ENCODE data around the gene LMX1A.

The LMX1A gene

DNA sequence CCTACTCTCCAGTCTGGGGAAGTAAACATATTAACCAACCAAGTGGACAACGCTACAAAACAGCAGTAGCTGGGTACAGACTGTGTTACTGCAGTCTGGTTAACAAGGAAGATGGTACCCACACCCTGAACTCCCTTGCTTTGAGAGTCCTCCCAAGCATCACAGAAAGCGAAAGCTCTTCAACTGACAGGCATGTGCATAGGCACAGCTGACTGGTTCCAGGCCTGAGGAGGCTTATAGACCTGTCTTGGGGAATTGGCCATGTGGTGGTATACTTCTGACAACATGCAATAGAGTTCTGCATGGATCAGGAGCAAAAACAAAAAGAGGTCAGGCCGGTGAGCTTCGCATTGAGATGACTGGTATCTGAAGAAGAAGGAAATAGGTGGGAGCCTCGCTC lies 17.4 kb downstream of the LMX1A start:
- Histone ChIP-seq H3K9me3 (ENCODE audit: insufficient read depth, low read depth, low read length) (no peaks in the 10 kb centered on the region), H2AFZ (ENCODE audit: low read length) (no peak overlapping the region), H3K79me2 (ENCODE audit: insufficient read depth, low read length) (no peaks in the 10 kb centered on the region), H3K4me3 (ENCODE audit: low read length, poor library complexity, severe bottlenecking) (no peak overlapping the region), H3K9ac (ENCODE audit: low read depth, low read length, poor library complexity, severe bottlenecking) (no peak overlapping the region), H3K4me1 (ENCODE audit: insufficient read depth, low read length, poor library complexity, severe bottlenecking) (no peaks in the 10 kb centered on the region), H3K27me3 (ENCODE audit: insufficient read depth, low read length, poor library complexity, severe bottlenecking) (no peaks in the 10 kb centered on the region), H3F3A (ENCODE audit: low read depth) (no peaks in the 10 kb centered on the region), H3K4me2 (ENCODE audit: low read depth, low read length, poor library complexity, severe bottlenecking) (no peak overlapping the region), H3K36me3 (ENCODE audit: insufficient read depth, low read length) (no peaks in the 10 kb centered on the region), H3K9me2 (replicated peaks; ENCODE audit: low read depth, low read length) (no peaks in the 10 kb centered on the region), H4K20me1 (ENCODE audit: insufficient read depth, low read length, poor library complexity, severe bottlenecking) (no peaks in the 10 kb centered on the region)
- no peak for TF ChIP-seq EZH2phosphoT487 (IDR thresholded peaks at IDR 0.05; ENCODE audit: borderline replicate concordance)
- TF ChIP-seq, protein P1, sequence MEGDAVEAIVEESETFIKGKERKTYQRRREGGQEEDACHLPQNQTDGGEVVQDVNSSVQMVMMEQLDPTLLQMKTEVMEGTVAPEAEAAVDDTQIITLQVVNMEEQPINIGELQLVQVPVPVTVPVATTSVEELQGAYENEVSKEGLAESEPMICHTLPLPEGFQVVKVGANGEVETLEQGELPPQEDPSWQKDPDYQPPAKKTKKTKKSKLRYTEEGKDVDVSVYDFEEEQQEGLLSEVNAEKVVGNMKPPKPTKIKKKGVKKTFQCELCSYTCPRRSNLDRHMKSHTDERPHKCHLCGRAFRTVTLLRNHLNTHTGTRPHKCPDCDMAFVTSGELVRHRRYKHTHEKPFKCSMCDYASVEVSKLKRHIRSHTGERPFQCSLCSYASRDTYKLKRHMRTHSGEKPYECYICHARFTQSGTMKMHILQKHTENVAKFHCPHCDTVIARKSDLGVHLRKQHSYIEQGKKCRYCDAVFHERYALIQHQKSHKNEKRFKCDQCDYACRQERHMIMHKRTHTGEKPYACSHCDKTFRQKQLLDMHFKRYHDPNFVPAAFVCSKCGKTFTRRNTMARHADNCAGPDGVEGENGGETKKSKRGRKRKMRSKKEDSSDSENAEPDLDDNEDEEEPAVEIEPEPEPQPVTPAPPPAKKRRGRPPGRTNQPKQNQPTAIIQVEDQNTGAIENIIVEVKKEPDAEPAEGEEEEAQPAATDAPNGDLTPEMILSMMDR (conservative IDR thresholded peaks at IDR 0.05; ENCODE audit: low read length): no peak

- no peak overlapping the region for H2AFZ ChIP-seq (ENCODE audit: low read length)
- no peak for TF ChIP-seq EZH2phosphoT487 (IDR thresholded peaks at IDR 0.05; ENCODE audit: borderline replicate concordance)
- TF ChIP-seq, protein P1 (conservative IDR thresholded peaks at IDR 0.05; ENCODE audit: low read length): no peak
Observed at GRCh38 chr1:165330483-165330882, 26.0 kb downstream of the LMX1A start.

GRCh38 chr1:165329104-165329503 lies 27.4 kb downstream of the LMX1A start:
- Histone ChIP-seq H3K4me3 (ENCODE audit: low read length, poor library complexity, severe bottlenecking) (no peak overlapping the region), H2AFZ (ENCODE audit: low read length) (no peak overlapping the region), H3F3A (ENCODE audit: low read depth) (no peaks in the 10 kb centered on the region), H3K9me2 (replicated peaks; ENCODE audit: low read depth, low read length) (no peaks in the 10 kb centered on the region), H3K4me2 (ENCODE audit: low read depth, low read length, poor library complexity, severe bottlenecking) (no peak overlapping the region), H3K27me3 (ENCODE audit: insufficient read depth, low read length, poor library complexity, severe bottlenecking) (no peaks in the 10 kb centered on the region), H3K36me3 (ENCODE audit: insufficient read depth, low read length) (no peaks in the 10 kb centered on the region), H3K9me3 (ENCODE audit: insufficient read depth, low read depth, low read length) (no peaks in the 10 kb centered on the region), H3K79me2 (ENCODE audit: insufficient read depth, low read length) (no peaks in the 10 kb centered on the region), H4K20me1 (ENCODE audit: insufficient read depth, low read length, poor library complexity, severe bottlenecking) (no peaks in the 10 kb centered on the region), H3K9ac (ENCODE audit: low read depth, low read length, poor library complexity, severe bottlenecking) (no peak overlapping the region), H3K4me1 (ENCODE audit: insufficient read depth, low read length, poor library complexity, severe bottlenecking) (no peaks in the 10 kb centered on the region)
- no peak for TF ChIP-seq EZH2phosphoT487 (IDR thresholded peaks at IDR 0.05; ENCODE audit: borderline replicate concordance)
- TF ChIP-seq, protein P1 (conservative IDR thresholded peaks at IDR 0.05; ENCODE audit: low read length): no peak

More at GRCh38 chr1:165330483-165330882, 26.0 kb downstream of the LMX1A start:
- Histone ChIP-seq H3F3A (ENCODE audit: low read depth) (no peaks in the 10 kb centered on the region), H3K9me3 (ENCODE audit: insufficient read depth, low read depth, low read length) (no peaks in the 10 kb centered on the region), H3K36me3 (ENCODE audit: insufficient read depth, low read length) (no peaks in the 10 kb centered on the region), H3K4me2 (ENCODE audit: low read depth, low read length, poor library complexity, severe bottlenecking) (no peak overlapping the region), H3K4me1 (ENCODE audit: insufficient read depth, low read length, poor library complexity, severe bottlenecking) (no peaks in the 10 kb centered on the region), H3K9me2 (replicated peaks; ENCODE audit: low read depth, low read length) (no peaks in the 10 kb centered on the region), H3K27me3 (ENCODE audit: insufficient read depth, low read length, poor library complexity, severe bottlenecking) (no peaks in the 10 kb centered on the region), H4K20me1 (ENCODE audit: insufficient read depth, low read length, poor library complexity, severe bottlenecking) (no peaks in the 10 kb centered on the region), H3K4me3 (ENCODE audit: low read length, poor library complexity, severe bottlenecking) (no peak overlapping the region), H3K79me2 (ENCODE audit: insufficient read depth, low read length) (no peaks in the 10 kb centered on the region), H3K9ac (ENCODE audit: low read depth, low read length, poor library complexity, severe bottlenecking) (no peak overlapping the region)
